ENCODE data around the gene TEX53.

Gene TEX53

DNA sequence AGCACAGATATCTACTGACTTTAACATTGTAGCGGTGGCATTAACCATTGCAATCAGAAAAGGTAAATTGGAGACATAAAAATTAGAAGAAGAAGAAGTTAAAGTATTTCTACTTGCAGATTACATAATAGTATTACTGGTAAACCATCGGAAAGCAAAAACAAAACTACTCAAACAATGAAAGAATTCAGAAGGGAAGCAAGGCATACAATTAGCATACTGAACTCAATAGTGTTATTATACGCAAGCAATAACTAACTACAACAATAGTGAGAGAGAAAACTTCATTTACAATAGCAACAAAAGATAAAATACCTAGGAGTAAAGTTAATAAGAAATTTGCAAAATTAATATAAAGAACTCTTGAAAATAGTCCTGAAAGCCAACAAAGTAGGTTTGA, 6.6 kb upstream of the TEX53 start:
- TF ChIP-seq GABPA (IDR thresholded peaks at IDR 0.05; ENCODE audit: low read depth) (no peak), SPI1 (IDR thresholded peaks at IDR 0.05; ENCODE audit: borderline replicate concordance, low read depth) (no peak), POLR2AphosphoS5 (IDR thresholded peaks at IDR 0.05; ENCODE audit: low read depth) (no peak)
- TF ChIP-seq, protein P1, sequence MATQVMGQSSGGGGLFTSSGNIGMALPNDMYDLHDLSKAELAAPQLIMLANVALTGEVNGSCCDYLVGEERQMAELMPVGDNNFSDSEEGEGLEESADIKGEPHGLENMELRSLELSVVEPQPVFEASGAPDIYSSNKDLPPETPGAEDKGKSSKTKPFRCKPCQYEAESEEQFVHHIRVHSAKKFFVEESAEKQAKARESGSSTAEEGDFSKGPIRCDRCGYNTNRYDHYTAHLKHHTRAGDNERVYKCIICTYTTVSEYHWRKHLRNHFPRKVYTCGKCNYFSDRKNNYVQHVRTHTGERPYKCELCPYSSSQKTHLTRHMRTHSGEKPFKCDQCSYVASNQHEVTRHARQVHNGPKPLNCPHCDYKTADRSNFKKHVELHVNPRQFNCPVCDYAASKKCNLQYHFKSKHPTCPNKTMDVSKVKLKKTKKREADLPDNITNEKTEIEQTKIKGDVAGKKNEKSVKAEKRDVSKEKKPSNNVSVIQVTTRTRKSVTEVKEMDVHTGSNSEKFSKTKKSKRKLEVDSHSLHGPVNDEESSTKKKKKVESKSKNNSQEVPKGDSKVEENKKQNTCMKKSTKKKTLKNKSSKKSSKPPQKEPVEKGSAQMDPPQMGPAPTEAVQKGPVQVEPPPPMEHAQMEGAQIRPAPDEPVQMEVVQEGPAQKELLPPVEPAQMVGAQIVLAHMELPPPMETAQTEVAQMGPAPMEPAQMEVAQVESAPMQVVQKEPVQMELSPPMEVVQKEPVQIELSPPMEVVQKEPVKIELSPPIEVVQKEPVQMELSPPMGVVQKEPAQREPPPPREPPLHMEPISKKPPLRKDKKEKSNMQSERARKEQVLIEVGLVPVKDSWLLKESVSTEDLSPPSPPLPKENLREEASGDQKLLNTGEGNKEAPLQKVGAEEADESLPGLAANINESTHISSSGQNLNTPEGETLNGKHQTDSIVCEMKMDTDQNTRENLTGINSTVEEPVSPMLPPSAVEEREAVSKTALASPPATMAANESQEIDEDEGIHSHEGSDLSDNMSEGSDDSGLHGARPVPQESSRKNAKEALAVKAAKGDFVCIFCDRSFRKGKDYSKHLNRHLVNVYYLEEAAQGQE (IDR thresholded peaks at IDR 0.05; ENCODE audit: insufficient replicate concordance, low read depth) = no peak
- TF ChIP-seq, protein P2, sequence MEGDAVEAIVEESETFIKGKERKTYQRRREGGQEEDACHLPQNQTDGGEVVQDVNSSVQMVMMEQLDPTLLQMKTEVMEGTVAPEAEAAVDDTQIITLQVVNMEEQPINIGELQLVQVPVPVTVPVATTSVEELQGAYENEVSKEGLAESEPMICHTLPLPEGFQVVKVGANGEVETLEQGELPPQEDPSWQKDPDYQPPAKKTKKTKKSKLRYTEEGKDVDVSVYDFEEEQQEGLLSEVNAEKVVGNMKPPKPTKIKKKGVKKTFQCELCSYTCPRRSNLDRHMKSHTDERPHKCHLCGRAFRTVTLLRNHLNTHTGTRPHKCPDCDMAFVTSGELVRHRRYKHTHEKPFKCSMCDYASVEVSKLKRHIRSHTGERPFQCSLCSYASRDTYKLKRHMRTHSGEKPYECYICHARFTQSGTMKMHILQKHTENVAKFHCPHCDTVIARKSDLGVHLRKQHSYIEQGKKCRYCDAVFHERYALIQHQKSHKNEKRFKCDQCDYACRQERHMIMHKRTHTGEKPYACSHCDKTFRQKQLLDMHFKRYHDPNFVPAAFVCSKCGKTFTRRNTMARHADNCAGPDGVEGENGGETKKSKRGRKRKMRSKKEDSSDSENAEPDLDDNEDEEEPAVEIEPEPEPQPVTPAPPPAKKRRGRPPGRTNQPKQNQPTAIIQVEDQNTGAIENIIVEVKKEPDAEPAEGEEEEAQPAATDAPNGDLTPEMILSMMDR (IDR thresholded peaks at IDR 0.05; ENCODE audit: insufficient read depth, low read length) = no peak
- peaks cover 6% of the 10 kb centered on the region for H3K27me3 ChIP-seq (ENCODE audit: insufficient read depth, poor library complexity, severe bottlenecking)
- DNase-seq (ENCODE audit: low read depth in 1 of 2, low spot score in 1 of 2) = no peak
- no peak overlapping the region for H3K4me3 ChIP-seq (replicated peaks; ENCODE audit: insufficient read depth, low read length)
- H3K27ac ChIP-seq (replicated peaks) = no peak overlapping the region

DNA sequence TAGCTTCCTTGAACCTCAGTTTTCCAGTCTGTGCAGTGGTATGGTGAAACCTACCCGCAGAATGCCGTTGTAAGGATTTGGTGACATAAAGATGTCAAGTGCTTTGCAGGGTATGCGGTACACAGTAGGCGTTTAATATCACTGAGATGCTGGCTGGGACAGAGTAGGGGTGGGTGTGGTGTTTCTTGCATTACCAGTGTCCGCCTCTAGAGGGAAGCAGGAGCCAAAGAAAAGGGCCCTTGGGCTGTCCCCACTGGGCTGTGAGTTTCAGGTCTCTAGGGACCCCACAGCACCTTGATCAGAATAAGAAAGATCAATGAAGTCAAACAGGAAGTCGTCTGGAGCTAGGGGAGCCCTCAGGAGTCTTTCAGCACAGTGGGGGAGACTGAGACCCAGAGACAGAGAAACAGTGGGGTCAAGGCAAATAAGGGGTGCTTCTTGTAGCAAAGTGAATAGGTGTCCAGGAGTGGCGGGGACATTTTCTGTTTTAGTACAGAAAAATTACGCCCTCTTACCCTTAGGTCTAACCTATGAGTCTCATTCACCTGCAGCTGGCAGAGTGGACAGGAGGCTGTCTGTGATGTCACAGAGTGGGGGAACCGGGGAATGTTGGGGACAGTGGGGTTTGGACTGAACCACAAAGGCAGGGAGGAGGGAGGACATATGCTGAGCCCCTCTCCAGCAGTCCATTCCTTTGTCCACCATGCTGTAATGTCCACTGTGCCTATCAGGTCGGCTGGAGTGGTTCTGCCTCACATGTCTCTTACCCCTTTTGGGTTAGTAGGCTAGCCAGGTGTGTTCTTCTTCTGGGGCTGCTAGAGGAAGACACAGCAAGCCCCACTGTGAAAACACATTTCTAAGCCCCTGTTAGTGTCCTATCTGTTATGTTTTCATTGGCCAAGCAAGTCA, 4.7 kb upstream of the TEX53 start:
- Histone ChIP-seq H3K27me3 (ENCODE audit: insufficient read depth, poor library complexity, severe bottlenecking) (peaks cover 6% of the 10 kb centered on the region), H3K4me3 (replicated peaks; ENCODE audit: insufficient read depth, low read length) (no peak overlapping the region), H3K27ac (replicated peaks) (no peak overlapping the region)
- TF ChIP-seq, protein P1 (IDR thresholded peaks at IDR 0.05; ENCODE audit: insufficient replicate concordance, low read depth) = no peak
- TF ChIP-seq POLR2AphosphoS5 (IDR thresholded peaks at IDR 0.05; ENCODE audit: low read depth) = no peak
- TF ChIP-seq, protein P2 (IDR thresholded peaks at IDR 0.05; ENCODE audit: insufficient read depth, low read length) = peak; percentile 77
- peak in 1 of 2 experiments; percentile 40 for DNase-seq (ENCODE audit: low read depth in 1 of 2, low spot score in 1 of 2)

DNA sequence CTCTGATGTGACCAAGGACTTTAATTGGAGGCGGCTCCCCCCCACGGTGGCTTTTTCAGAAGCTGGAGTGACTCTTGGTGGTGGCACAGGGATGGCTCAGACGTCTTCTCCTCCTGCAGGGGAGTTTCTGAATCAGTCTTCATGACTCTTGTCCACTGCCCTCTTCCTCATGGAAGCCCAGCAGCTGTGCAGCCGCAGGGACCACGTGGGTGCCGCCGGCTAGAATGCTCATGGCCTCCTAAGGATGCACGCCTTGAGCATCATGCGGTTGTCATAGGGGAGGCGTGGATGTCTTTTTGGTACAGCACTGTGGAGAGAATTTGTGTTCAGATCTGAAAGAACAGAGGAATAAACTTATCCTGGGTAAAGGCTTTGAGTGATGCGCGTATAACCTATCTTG, 1.3 kb downstream of the TEX53 start:
- TF ChIP-seq, protein P1 (IDR thresholded peaks at IDR 0.05; ENCODE audit: insufficient replicate concordance, low read depth) = no peak
- TF ChIP-seq, protein P2 (IDR thresholded peaks at IDR 0.05; ENCODE audit: insufficient read depth, low read length) = no peak
- TF ChIP-seq POLR2AphosphoS5 (IDR thresholded peaks at IDR 0.05; ENCODE audit: low read depth) (no peak), GABPA (IDR thresholded peaks at IDR 0.05; ENCODE audit: low read depth) (no peak), SPI1 (IDR thresholded peaks at IDR 0.05; ENCODE audit: borderline replicate concordance, low read depth) (no peak)
- H3K27me3 ChIP-seq (ENCODE audit: insufficient read depth, poor library complexity, severe bottlenecking) = no peaks in the 10 kb centered on the region
- H3K27ac ChIP-seq (replicated peaks) = no peak overlapping the region
- no peak overlapping the region for H3K4me3 ChIP-seq (replicated peaks; ENCODE audit: insufficient read depth, low read length)
- no peak for DNase-seq (ENCODE audit: low read depth in 1 of 2, low spot score in 1 of 2)

Measured in HL-60 (cell line).